Tongue (tissue), 2 donors: ENCODE results near the gene RNF157. TPM values are rescaled to one million over a fixed set of nuclear protein-coding genes. Genes with fewer than 3 reads are reported as not detected.
"Not testable (repeated sequence)": the region's sequence is repeated elsewhere in the genome, so short reads cannot be mapped to it uniquely, and the experiment has no call there.

ENCODE experiments used
- DNase-seq: peaks from one replicate; pipeline ENCODE4 v3.0.0-alpha.2; 2015
- total RNA-seq: library from RNA; depleted of rRNA; stranded (reverse); fragments of >200 nt; gene quantifications from one replicate; pipeline ENCODE4 v1.2.3, GENCODE V29; 2014

Gene RNF157
- total RNA-seq, 1 donor from 2014 or later, result 6.7 TPM

DNA sequence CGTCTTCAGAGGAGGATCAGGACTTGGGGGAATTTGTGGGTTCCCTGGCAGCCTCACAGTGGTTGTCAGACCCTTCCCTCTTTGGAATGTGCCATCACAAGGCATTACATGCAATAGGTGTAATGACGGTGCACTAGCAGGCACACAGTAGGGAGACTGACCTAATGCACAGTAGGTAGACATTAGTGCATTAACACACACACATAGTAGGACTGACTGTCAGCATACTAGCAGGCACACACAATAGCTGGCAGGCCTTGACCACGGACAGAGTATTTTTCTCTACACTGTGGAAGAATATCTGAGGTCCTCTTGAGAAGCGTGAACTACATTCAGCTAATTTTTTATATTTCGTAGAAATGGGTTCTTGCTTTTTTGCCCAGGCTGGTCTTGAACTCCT lies 14.0 kb upstream of the RNF157 start:
- DNase-seq, result no peak

DNA sequence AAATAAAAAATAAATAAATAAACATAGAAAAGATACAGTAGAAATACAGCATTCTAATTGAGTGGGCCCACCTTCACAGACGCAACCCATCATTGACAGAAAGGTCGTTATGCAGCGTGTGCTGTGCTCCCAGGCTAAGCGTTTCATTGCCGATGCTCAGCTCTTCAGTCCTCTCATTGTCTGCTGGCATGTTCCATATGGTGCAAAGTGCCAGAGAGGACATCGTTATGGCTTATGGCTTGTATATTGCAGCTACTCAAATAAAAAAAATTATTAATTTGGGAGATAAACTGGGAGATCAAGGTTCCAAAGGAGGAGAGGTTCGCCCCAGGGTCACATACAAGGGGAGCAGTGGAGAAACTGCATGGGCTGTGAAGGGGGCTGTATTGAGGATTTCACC lies 13.5 kb upstream of the RNF157 start:
- no peak for DNase-seq

DNA sequence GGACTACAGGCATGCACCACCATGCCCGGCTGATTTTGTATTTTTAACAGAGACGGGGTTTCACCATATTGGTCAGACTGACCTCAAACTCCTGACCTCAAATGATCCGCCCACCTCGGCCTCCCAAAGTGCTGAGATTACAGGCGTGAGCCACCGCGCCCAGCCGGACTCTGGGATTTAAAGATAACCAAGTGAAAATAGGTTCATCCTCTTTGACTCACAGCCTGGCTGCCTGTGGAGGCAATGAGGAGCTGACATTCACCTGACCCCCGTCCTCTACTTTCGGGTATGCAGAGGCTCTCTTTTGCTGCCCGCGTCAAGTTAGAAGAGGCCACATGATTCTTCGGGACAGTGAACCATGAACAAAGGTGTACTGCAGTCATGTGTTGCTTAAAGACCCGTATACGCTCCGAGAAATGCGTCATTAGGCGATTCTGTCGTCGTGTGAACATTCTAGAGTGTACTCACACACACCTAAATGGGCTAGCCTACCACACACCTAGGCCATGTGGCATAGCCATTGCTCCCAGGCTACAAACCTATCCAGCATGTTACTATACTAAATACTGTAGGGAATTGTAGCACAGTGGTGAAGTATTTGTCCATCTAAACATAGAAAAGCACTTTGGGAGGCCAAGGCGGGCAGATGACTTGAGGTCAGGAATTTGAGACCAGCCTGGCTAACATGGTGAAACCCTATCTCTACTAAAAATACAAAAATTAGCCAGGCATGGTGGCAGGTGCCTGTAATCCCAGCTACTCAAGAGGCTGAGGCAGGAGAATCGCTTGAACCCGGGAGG lies 12.9 kb upstream of the RNF157 start:
- not testable (repeated sequence) for DNase-seq

DNA sequence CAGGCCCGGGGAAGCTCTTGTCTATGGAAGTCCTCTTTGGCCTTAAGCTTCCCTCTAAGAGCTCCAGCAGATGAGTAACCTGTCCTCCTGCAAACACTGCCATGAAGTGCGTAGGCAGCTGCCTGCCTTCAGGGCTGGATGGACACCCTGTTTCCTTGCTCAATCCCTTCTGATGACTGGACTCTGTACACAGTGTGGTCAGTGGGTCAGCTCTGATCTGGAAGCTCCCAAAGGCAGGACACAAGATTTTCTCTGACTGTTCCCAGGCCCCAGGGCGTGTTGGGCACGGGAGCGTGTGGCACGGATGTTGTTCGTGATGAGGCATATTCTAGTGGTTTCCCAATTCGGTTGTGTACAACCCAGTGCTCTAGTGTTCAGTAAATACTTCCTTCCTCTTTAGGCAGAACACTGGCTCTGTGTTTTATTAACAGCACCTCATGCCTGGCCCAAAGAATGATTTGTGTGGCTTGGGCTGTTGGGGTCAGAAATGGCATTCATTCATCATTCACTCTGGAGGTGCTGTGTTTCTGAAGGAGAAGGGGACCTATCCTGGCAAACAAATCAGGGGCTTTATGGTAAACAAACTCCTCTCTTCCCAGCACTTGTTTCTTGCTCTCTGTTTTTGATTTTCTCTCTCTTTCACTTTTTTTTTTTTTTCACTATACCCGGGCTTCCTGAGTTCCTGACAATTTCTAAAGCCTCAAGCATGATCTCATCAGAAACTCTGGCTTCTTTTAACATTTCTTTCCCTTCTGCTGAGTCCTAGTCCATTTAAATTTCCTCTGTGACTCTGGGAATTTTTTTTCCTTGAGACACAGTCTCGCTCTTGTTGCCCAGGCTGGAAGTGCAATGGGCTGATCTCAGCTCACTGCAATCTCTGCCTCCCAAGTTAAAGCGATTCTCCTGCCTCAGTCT lies 12.0 kb upstream of the RNF157 start:
- DNase-seq, result no peak

DNA sequence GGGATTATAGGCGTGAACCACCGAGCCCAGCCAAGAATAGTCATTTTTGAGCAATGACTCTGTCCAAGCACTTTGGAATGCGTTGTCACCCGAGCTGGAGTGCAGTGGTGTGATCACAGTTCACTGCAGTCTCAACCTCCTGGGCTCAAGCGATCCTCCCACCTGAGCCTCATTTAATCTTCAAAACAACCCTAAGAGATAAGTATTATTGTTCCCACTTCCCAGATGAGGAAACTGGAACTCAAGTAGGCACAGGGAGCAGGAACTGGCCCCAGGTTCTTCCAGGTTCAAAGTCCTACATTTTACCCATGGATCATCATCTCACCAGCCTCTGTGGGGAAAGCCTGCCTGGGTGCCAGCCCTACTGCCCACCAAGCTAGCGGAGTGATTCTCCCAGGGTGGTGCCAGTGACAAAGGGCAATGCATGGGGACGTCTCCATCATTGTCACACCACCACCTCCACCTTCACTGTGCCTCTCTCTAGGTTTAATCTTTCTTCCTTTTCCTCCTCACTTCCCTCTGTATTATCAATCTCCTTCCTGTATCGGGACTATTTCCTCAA lies 11.3 kb upstream of the RNF157 start:
- DNase-seq, result no peak

DNA sequence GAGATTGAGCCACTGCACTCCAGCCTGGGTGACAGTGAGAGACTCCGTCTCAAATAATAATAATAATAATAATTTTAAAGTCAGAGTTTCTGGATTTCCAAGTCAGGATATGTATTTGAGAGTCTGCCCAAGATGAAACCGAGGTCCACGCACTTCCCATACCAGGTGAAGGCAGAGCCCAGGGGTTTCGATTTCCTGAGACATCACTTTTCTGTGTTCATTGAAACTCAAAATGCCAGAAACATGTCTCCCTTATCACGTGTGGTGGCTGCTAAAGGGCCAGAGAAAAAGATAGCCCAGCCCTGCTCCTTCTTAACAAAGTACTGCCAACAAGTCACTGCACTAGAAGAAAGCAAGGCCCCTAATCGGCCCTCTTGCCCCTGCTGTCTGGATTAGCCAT lies 9.8 kb upstream of the RNF157 start:
- DNase-seq, result no peak

DNA sequence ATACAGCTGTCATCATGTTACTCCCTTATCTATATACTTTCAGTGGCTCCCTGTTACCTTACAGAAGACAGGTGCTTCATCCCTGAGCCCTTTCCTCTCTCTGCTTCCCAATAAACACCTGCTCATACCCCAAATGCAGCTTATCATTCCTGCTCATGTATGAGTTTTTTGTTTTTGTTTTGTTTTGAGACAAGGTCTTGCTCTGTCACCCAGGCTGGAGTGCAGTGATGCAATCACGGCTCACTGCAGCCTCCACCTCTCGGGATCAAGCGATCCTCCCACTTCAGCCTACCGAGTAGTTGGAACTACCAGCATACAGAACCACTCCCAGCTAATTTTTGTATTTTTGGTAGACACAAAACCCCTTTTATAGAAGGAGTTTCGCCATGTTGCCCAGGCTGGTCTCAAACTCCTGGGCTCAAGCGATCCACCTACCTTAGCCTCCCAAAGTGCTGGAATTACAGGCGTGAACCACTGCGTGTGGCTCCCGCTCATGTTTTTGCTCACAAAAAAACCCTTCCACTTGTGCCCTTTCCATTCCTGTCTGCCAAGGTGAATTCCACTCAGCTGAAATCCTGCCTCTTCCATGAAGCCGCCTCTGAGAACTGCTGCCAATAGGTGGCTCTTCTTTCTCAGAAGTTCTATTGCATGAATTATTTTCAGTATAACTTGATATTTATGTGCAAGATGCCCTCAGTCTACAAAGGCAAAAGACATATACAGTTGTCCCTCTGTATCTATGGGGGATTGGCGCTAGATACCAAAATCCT lies 7.9 kb upstream of the RNF157 start:
- no peak for DNase-seq

DNA sequence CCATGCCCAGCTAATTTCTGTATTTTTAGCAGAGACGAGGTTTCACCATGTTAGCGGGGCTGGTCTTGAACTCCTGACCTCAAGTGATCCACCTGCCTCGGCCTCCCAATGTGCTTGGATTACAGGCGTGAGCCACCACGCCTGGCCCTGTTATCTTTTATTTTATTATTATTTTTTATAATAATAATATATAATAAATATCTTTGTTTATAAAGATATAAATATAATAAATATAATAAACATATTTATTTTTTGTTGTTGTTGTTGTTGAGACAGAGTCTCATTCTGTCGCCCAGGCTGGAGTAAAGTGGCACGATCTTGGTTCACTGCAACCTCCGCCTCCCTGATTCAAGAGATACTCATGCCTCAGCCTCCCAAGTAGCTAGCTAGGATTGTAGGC lies 7.0 kb upstream of the RNF157 start:
- no peak for DNase-seq

DNA sequence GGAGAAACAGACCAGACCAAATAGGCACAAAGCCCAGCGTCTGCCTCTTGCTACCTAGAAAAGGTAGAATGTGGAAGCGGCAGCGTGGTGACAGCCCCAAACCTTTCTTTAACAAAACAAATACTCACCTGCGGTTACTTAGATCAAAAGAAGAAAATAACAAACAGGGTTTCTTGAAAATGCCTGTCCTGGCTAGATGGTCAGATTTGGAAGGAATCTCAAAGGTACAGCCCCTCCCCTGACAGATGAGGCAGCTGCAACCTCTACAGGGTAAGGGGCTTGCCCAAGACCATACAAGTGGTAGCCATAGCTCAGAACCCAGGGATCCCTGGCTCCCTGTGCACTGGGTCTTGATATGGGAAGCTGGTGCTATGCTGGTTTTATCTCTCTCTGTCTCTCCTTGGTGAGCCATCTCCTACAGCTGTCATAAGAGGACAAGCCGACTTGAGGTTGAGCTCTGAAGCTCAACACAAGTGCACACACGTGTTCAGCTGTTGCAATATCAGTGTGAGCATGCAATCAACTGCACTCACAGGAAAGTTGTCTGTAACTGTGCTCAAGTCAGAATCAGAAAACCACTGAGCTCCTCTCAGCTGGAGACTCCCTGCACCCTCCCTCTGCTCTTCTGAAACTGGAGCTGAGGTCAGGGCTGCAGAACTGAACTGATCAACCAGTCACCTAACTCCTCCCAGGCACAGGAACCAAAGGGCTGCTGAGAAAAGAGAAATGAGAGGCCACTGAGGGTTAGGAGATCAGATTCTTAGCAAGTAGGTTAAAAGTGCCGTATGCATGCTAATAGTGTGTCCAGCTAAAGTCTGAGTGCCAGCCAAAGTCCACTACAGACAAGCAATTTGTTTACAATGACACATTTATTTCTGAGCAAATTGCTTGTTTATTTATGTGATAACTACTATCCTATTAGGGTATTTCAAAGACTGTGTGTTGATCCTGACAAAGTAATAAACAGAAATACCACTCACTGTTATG lies 6.1 kb upstream of the RNF157 start:
- DNase-seq, result peak; percentile 56

DNA sequence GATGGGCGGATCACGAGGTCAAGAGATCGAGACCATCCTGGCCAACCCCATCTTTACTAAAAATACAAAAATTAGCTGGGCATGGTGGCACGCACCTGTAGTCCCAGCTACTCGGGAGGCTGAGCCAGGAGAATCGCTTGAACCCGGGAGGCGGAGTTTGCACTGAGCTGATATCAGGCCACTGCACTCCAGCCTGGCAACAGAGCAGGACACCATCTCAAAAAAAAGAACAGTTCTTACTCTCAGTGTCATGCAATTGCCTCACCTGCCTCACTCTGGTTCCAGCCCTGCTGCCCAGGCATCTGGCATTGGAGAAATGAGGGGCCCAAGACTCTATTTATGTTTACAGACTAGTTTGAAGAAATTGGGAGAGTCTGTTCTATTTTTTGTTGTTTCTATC lies 4.4 kb upstream of the RNF157 start:
- DNase-seq, result not testable (repeated sequence)

DNA sequence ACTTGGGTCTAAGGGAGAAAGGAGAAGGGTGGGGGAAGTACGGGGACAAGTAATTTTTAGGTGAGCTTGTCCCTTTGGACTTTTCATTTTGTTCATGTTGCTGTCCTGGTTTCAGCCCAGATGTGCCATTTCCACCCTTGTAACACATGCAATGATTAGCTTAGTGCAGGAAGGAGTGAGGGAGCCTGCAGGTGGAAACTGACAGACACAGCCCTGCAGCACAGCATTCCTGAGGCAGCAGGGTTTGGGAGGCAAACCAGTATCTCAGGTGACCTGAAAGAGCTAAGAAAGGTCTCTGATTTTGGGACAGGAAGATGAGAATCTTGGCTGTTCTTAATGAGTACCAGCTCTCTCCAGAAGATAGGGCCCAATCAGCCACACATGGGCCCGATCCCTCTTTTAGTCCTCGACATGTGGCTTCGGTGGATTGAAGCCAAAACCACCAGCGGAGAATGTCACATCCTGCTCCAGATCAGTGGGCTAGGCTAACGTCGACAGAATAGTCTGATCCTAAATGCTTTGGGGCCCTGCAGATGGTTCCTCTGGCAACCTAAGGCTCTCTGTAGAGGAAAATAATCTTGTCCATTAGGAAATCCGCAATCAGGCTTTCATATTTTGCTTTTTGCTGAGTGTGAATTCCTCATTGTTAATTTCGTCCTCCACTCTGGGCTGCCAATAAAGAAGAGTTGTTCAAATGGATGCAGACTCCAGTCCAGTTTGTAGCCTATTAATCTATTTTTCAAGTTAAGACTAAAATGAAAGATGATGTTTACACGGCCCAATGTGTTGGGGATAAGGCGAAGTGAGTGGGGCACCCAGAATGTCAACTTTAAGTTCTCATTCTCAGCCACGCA lies 3.8 kb upstream of the RNF157 start:
- DNase-seq, result no peak

DNA sequence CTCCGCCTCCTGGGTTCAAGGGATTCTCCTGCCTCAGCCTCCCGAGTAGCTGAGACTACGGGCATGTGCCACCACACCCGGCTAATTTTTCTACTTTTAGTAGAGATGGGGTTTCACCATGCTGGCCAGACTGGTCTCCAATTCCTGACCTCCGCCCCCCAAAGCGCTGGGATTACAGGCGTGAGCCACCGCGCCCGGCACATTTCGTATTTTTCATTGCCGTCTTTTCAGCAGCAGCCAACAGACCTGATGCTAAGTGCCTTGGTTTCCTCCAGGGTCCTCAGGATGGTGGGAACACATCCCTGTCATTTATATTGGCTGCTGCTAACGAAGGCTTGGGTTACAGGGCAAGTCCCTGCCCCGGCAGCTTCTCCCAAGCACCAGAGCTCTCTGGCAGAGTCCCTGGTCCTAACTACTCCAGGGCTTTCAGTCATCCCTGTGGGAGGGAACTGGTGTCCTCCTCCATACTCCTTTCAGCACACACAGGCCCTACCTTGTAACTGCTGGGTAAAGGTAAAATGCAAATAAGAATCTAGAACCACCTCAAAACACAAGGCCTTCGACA lies 1.5 kb upstream of the RNF157 start:
- DNase-seq, result no peak

DNA sequence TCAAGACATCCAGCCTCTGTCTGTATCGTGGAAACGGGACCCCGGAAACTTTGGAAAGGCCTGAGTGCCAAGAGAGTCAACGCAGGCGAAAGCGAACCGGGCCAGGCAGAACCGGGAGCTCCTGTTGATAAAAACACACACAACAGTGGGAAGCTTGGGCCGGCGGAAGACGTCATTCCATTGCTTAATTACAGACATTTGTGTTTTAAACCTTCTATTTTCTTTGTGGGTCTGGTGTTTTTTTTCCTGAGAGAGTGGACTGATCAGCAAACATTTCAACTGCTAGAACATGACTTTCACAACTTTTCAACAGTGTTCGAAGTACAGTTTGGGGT lies 878 bp upstream of the RNF157 start:
- no peak for DNase-seq

DNA sequence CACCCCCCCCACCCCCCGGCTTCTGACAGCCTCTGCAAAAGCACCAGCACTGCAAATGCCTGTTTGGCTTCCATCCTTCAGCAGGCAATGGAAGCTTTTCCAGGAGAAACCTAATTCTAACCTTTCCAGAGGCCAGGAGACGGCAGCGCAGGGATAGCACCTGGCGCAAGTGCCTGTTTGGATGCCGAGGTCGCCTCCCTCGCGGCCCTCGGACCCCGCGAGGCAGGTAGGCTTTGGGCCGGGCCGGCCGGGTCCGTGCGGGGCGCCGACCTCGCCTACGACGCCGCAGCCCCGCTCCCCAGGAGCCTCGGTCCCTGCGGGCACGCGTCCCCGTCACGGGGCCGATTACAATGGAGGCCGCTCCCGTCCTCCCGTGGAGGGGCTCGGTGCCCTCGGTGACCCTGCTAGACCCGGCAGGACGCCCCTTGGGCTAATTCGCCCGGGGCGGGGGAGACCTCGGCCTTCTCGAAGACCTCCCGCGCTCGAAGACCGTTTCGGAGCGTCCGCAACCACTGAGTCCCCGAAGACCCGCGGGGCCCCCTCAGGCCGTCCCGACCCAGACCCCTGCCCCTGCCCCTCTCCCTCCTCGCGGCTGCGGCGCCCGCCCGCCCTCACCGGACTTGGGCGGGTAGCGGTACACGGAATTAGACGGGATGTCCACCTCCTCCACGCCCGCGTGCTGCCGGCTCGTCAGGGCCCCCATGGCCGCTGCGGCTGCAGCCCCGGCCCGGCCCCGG lies 587 bp downstream of the RNF157 start:
- DNase-seq, result no peak

DNA sequence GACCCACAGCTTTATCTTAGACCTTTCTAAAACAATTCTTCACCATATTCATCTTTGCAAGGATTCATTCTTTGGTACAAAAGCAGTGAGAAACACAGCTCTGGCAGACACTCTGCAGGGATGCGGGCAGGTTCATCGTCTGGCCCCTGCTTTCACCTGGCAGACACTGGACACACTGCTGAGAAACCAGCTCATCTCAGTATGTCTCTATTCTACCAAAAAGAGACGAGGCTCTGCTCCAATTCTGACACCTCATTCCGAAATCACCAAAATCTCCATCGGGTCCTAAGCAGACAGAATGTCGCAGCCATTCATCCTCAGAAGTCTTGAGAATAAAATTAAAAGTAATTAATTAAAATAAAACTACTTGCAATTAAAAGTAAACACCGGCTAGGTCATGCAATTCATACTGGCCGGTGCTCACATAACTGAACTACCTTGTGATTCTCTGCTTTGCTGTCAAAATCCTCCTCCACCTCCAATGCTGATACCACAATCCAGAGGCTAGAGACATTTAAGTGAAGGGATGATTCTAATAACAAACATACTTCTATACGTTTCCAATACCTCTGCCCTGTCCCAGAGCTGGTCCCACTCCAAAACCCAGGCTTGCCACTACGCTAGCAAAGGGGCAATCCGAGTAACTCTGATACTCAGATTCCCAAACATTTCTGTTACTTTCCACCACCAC lies 1.3 kb downstream of the RNF157 start:
- no peak for DNase-seq

DNA sequence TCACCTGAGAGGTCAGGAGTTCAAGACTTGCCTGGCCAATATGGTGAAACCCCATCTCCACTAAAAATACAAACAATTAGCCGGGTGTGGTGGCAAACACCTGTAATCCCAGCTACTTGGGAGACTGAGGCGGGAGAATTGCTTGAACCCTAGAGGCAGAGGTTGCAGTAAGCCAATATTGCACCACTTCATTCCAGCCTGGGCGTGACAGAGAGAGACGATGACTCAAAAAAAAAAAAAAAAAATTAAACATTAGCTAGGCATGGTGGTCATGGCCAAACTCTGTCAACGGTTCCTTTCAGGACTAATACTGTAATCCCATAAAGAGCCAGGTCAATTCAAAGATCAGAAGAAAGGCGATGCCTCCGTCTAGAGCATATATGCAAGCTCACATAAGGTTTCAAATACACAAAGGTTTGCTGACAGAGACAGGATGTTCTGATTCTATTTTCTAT lies 2.4 kb downstream of the RNF157 start:
- no peak for DNase-seq

DNA sequence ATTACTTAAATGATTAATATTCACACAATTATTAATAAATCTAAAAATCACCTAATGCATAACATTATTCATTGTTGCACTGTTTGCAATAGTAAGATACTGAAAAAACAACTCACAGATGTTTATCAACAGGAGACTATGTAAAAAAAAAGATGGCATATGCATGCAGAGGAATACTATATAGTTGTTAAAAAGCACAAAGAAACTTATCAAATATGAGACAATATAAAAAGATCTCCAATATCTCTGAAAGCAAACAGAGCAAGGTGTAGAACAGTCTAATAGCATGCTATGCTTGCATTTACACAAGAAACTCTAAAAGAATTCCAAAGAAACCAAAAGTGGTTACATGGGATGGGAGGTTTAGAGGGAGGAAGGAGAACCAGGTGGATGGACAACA lies 3.7 kb downstream of the RNF157 start:
- no peak for DNase-seq

DNA sequence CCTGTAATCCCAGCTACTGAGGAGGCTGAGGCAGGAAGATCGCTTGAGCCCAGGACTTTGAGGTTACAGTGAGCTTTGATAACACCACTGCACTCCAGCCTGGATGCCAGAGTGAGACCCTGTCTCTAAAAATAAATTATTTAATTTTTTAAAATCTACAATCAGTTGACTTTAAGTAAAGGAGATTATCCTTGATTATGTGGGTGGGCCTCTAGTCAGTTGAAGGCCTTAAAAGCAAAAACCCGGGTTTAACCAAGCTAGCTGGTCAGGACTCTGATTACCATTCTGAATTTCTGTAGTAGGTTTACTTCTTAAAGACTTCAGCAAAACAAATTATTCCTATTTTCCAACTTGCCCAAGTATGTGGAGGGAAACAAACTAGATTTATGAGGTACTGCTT lies 4.4 kb downstream of the RNF157 start:
- no peak for DNase-seq

DNA sequence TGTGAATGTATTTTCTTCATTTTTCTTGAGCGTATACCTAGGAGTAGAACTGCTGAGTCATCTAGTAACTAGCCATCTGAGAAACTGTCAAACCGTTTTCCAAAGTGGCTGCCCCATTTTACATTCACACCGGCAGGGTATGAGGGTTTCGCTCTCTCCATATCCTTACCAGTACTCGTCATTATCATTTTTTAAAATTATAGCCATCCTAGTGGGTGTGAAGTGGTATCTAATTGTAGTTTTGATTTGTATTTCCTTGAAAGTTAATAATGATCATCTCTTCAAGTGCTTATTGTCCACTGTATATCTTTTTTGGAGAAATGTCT lies 6.0 kb downstream of the RNF157 start:
- DNase-seq, result no peak
